Stomach smooth muscle (tissue), 2 donors: ENCODE measurements around the gene XPO5.
"Not testable (repeated sequence)": the region's sequence is repeated elsewhere in the genome, so short reads cannot be mapped to it uniquely, and the experiment has no call there.

ENCODE experiments used
- H3K27ac ChIP-seq: one replicate; pipeline ENCODE4 v1.7.0; 2013; ENCODE audit warnings: mild to moderate bottlenecking, low read length, inconsistent platforms
- H3K27me3 ChIP-seq, 2 donors: one replicate each; pipeline ENCODE4 v1.7.0; 2013; ENCODE audit warnings: low read length in 2 of 2; ENCODE audit not compliant: insufficient read depth in 2 of 2, control insufficient read depth in 1 of 2
- H3K36me3 ChIP-seq, 2 donors: one replicate each; pipeline ENCODE4 v1.7.0; 2013; ENCODE audit warnings: low read length in 2 of 2; ENCODE audit not compliant: control insufficient read depth in 2 of 2, insufficient read depth in 2 of 2
- H3K4me1 ChIP-seq: one replicate; pipeline ENCODE4 v1.7.0; 2013; ENCODE audit warnings: low read length; ENCODE audit not compliant: control insufficient read depth, insufficient read depth
- H3K4me3 ChIP-seq, 2 donors: one replicate each; pipeline ENCODE4 v1.7.0; 2013; ENCODE audit warnings: low read length in 2 of 2
- H3K9ac ChIP-seq, 2 donors: one replicate each; pipeline ENCODE4 v1.7.0; 2013; ENCODE audit warnings: low read length in 2 of 2, mild to moderate bottlenecking in 1 of 2
- H3K9me3 ChIP-seq, 2 donors: one replicate each; pipeline ENCODE4 v1.7.0; 2013; ENCODE audit warnings: low read length in 2 of 2; ENCODE audit not compliant: control insufficient read depth in 2 of 2
- donor health status: healthy.
- donor health status: Pancreatic carcinoma.

Gene XPO5

GRCh38 chr6:43584892-43585570, 9.2 kb upstream of the XPO5 start:
- Histone ChIP-seq H3K27me3 (no peaks in the 10 kb centered on the region), H3K27ac (no peak overlapping the region), H3K36me3 (peaks cover 11 to 25% of the 10 kb centered on the region in 2 donors), H3K4me1 (no peaks in the 10 kb centered on the region), H3K9me3 (no peaks in the 10 kb centered on the region), H3K4me3 (no peak overlapping the region), H3K9ac (no peak overlapping the region)

GRCh38 chr6:43582911-43583310, 7.1 kb upstream of the XPO5 start:
- Histone ChIP-seq H3K27ac (no peak overlapping the region), H3K4me1 (no peaks in the 10 kb centered on the region), H3K9ac (no peak overlapping the region), H3K9me3 (no peaks in the 10 kb centered on the region), H3K36me3 (peaks cover 11 to 25% of the 10 kb centered on the region in 2 donors), H3K27me3 (no peaks in the 10 kb centered on the region), H3K4me3 (no peak overlapping the region)

GRCh38 chr6:43579171-43579570, 3.3 kb upstream of the XPO5 start:
- Histone ChIP-seq H3K27me3 (no peaks in the 10 kb centered on the region), H3K9me3 (no peaks in the 10 kb centered on the region), H3K27ac (no peak overlapping the region), H3K4me1 (peaks cover 6% of the 10 kb centered on the region), H3K4me3 (no peak overlapping the region), H3K9ac (peak overlapping the region in 1 of 2 donors; percentile 21), H3K36me3 (peaks cover 3 to 11% of the 10 kb centered on the region in 2 donors)

GRCh38 chr6:43578748-43579147, 2.9 kb upstream of the XPO5 start:
- Histone ChIP-seq H3K9me3 (no peaks in the 10 kb centered on the region), H3K27ac (no peak overlapping the region), H3K36me3 (peaks cover 3 to 7% of the 10 kb centered on the region in 2 donors), H3K27me3 (no peaks in the 10 kb centered on the region), H3K4me1 (peaks cover 6% of the 10 kb centered on the region), H3K4me3 (no peak overlapping the region), H3K9ac (no peak overlapping the region)

GRCh38 chr6:43575105-43575771, 600 bp downstream of the XPO5 start:
- H3K4me3 ChIP-seq, result peak overlapping the region; percentile 98 to 99
- H3K9me3 ChIP-seq, result no peaks in the 10 kb centered on the region
- no peaks in the 10 kb centered on the region for H3K27me3 ChIP-seq
- H3K9ac ChIP-seq, result peak overlapping the region; percentile 69 to 81
- no peak overlapping the region for H3K27ac ChIP-seq
- H3K36me3 ChIP-seq, result peaks cover 3 to 14% of the 10 kb centered on the region in 2 donors
- H3K4me1 ChIP-seq, result peaks cover 6% of the 10 kb centered on the region

GRCh38 chr6:43572015-43572414, 3.8 kb downstream of the XPO5 start:
- H3K4me1 ChIP-seq, result peaks cover 6% of the 10 kb centered on the region
- no peak overlapping the region for H3K27ac ChIP-seq
- peaks cover 10 to 21% of the 10 kb centered on the region in 2 donors for H3K36me3 ChIP-seq

GRCh38 chr6:43570876-43571441, 4.9 kb downstream of the XPO5 start:
- no peaks in the 10 kb centered on the region for H3K9me3 ChIP-seq
- H3K27me3 ChIP-seq, result no peaks in the 10 kb centered on the region
- H3K9ac ChIP-seq, result no peak overlapping the region
- H3K4me1 ChIP-seq, result peaks cover 6% of the 10 kb centered on the region
- H3K4me3 ChIP-seq, result no peak overlapping the region
- no peak overlapping the region for H3K27ac ChIP-seq
- H3K36me3 ChIP-seq, result peaks cover 13 to 25% of the 10 kb centered on the region in 2 donors

More at GRCh38 chr6:43572015-43572414, 3.8 kb downstream of the XPO5 start:
- Histone ChIP-seq H3K27me3 (no peaks in the 10 kb centered on the region), H3K4me3 (no peak overlapping the region), H3K9me3 (no peaks in the 10 kb centered on the region), H3K9ac (no peak overlapping the region)

- no peaks in the 10 kb centered on the region for H3K27me3 ChIP-seq
- H3K36me3 ChIP-seq, result peaks cover 41 to 48% of the 10 kb centered on the region in 2 donors
- no peaks in the 10 kb centered on the region for H3K9me3 ChIP-seq
- no peak overlapping the region for H3K9ac ChIP-seq
- no peak overlapping the region for H3K4me3 ChIP-seq
- H3K27ac ChIP-seq, result no peak overlapping the region
- no peaks in the 10 kb centered on the region for H3K4me1 ChIP-seq
Observed at GRCh38 chr6:43559328-43559727, 16.5 kb downstream of the XPO5 start.

- H3K27ac ChIP-seq, H3K4me1 ChIP-seq, H3K27me3 ChIP-seq, H3K9ac ChIP-seq, H3K9me3 ChIP-seq, H3K4me3 ChIP-seq: not testable (repeated sequence)
- H3K36me3 ChIP-seq, result peaks cover 45 to 47% of the 10 kb centered on the region in 2 donors
Observed at GRCh38 chr6:43557620-43558019, 18.2 kb downstream of the XPO5 start.

GRCh38 chr6:43547222-43547621, 28.6 kb downstream of the XPO5 start:
- Histone ChIP-seq H3K36me3 (peaks cover 30 to 40% of the 10 kb centered on the region in 2 donors), H3K9me3 (no peaks in the 10 kb centered on the region), H3K4me1 (no peaks in the 10 kb centered on the region), H3K27me3 (no peaks in the 10 kb centered on the region), H3K4me3 (no peak overlapping the region), H3K9ac (no peak overlapping the region), H3K27ac (no peak overlapping the region)

GRCh38 chr6:43544461-43544860, 31.4 kb downstream of the XPO5 start:
- Histone ChIP-seq H3K27me3 (no peaks in the 10 kb centered on the region), H3K4me1 (no peaks in the 10 kb centered on the region), H3K9me3 (no peaks in the 10 kb centered on the region), H3K27ac (no peak overlapping the region), H3K9ac (no peak overlapping the region), H3K4me3 (no peak overlapping the region), H3K36me3 (peaks cover 27 to 33% of the 10 kb centered on the region in 2 donors)
